ENCODE measurements around the gene RGMA. TPM values are rescaled to one million over a fixed set of nuclear protein-coding genes. Genes with fewer than 3 reads are reported as not detected.

The RGMA gene
- total RNA-seq, 1 donor from 2014 or later, result 6.2 TPM

- Histone ChIP-seq H2AFZ (ENCODE audit: low read depth, low read length) (no peak overlapping the region), H3K4me2 (ENCODE audit: low read length) (no peak overlapping the region), H3K4me3 (ENCODE audit: insufficient read depth, low read depth, low read length) (no peak overlapping the region), H3K79me2 (ENCODE audit: insufficient read depth, low read length) (no peaks in the 10 kb centered on the region), H3K36me3 (ENCODE audit: insufficient read depth, low read length) (no peaks in the 10 kb centered on the region), H4K20me1 (ENCODE audit: insufficient read depth, low read length) (no peaks in the 10 kb centered on the region), H3K27ac (ENCODE audit: low read depth, low read length) (no peak overlapping the region), H3K9me3 (ENCODE audit: insufficient read depth, low read depth, low read length) (peaks cover 4% of the 10 kb centered on the region), H3K27me3 (ENCODE audit: insufficient read depth, low read length) (peaks cover 11% of the 10 kb centered on the region), H3K4me1 (ENCODE audit: insufficient read depth, low read length) (no peaks in the 10 kb centered on the region), H3K9ac (ENCODE audit: low read length) (no peak overlapping the region)
- H3K9me3 Mint-ChIP-seq (ENCODE audit: unreplicated experiment), result peaks cover 9% of the 10 kb centered on the region
- no peaks in the 10 kb centered on the region for H3K27me3 Mint-ChIP-seq (ENCODE audit: low read depth, unreplicated experiment)
- no peak overlapping the region for H3K4me3 Mint-ChIP-seq (ENCODE audit: unreplicated experiment)
- no peak for FAIRE-seq
- H3K36me3 Mint-ChIP-seq (ENCODE audit: low read depth, unreplicated experiment), result peaks cover 5% of the 10 kb centered on the region
- no peak overlapping the region for H3K27ac Mint-ChIP-seq (ENCODE audit: unreplicated experiment)
- DNase-seq (ENCODE audit: low read depth), result no peak
- H3K4me1 Mint-ChIP-seq (ENCODE audit: low read depth, unreplicated experiment), result peaks cover 3% of the 10 kb centered on the region
- TF ChIP-seq CTCF (IDR thresholded peaks at IDR 0.05; ENCODE audit: insufficient read depth, low read depth, low read length) (no peak), EZH2 (IDR thresholded peaks at IDR 0.05; ENCODE audit: insufficient read depth, low read length) (no peak)
Measured at GRCh38 chr15:93042691-93043378, 46.2 kb downstream of the RGMA start.

GRCh38 chr15:93042211-93042610 lies 46.8 kb downstream of the RGMA start:
- H3K27ac Mint-ChIP-seq (ENCODE audit: unreplicated experiment), result no peak overlapping the region
- H3K4me3 Mint-ChIP-seq (ENCODE audit: unreplicated experiment), result no peak overlapping the region
- peaks cover 5% of the 10 kb centered on the region for H3K36me3 Mint-ChIP-seq (ENCODE audit: low read depth, unreplicated experiment)

More at GRCh38 chr15:93042211-93042610, 46.8 kb downstream of the RGMA start:
- H3K36me3 ChIP-seq (ENCODE audit: insufficient read depth, low read length), result no peaks in the 10 kb centered on the region
- H3K27ac ChIP-seq (ENCODE audit: low read depth, low read length), result no peak overlapping the region
- peaks cover 11% of the 10 kb centered on the region for H3K27me3 ChIP-seq (ENCODE audit: insufficient read depth, low read length)
- no peaks in the 10 kb centered on the region for H4K20me1 ChIP-seq (ENCODE audit: insufficient read depth, low read length)
- H3K9me3 Mint-ChIP-seq (ENCODE audit: unreplicated experiment), result peaks cover 9% of the 10 kb centered on the region
- no peaks in the 10 kb centered on the region for H3K4me1 ChIP-seq (ENCODE audit: insufficient read depth, low read length)
- H3K9me3 ChIP-seq (ENCODE audit: insufficient read depth, low read depth, low read length), result peaks cover 4% of the 10 kb centered on the region
- peaks cover 3% of the 10 kb centered on the region for H3K4me1 Mint-ChIP-seq (ENCODE audit: low read depth, unreplicated experiment)
- DNase-seq (ENCODE audit: low read depth) (no peak), FAIRE-seq (no peak)
- no peaks in the 10 kb centered on the region for H3K27me3 Mint-ChIP-seq (ENCODE audit: low read depth, unreplicated experiment)
- H3K79me2 ChIP-seq (ENCODE audit: insufficient read depth, low read length), result no peaks in the 10 kb centered on the region
- H3K9ac ChIP-seq (ENCODE audit: low read length), result no peak overlapping the region
- H2AFZ ChIP-seq (ENCODE audit: low read depth, low read length), result no peak overlapping the region
- TF ChIP-seq CTCF (IDR thresholded peaks at IDR 0.05; ENCODE audit: insufficient read depth, low read depth, low read length) (no peak), EZH2 (IDR thresholded peaks at IDR 0.05; ENCODE audit: insufficient read depth, low read length) (no peak)
- H3K4me2 ChIP-seq (ENCODE audit: low read length), result no peak overlapping the region
- no peak overlapping the region for H3K4me3 ChIP-seq (ENCODE audit: insufficient read depth, low read depth, low read length)
